ENCODE measurements around the gene TBC1D22A. TPM values are rescaled to one million over a fixed set of nuclear protein-coding genes. Genes with fewer than 3 reads are reported as not detected.

TBC1D22A gene
- total RNA-seq, 1 donor from 2014 or later, result 24.2 TPM

- Mint-ChIP-seq H3K4me1 (ENCODE audit: low read depth, unreplicated experiment) (peaks cover 5% of the 10 kb centered on the region), H3K9me3 (ENCODE audit: unreplicated experiment) (no peaks in the 10 kb centered on the region), H3K36me3 (ENCODE audit: low read depth, unreplicated experiment) (peaks cover 7% of the 10 kb centered on the region), H3K27me3 (ENCODE audit: low read depth, unreplicated experiment) (no peaks in the 10 kb centered on the region), H3K4me3 (ENCODE audit: unreplicated experiment) (no peak overlapping the region), H3K27ac (ENCODE audit: unreplicated experiment) (no peak overlapping the region)
- Histone ChIP-seq H4K20me1 (ENCODE audit: insufficient read depth, low read length) (peaks cover 67% of the 10 kb centered on the region), H2AFZ (ENCODE audit: low read depth, low read length) (no peak overlapping the region), H3K27ac (ENCODE audit: low read depth, low read length) (no peak overlapping the region), H3K9ac (ENCODE audit: low read length) (no peak overlapping the region), H3K27me3 (ENCODE audit: insufficient read depth, low read length) (no peaks in the 10 kb centered on the region), H3K4me1 (ENCODE audit: insufficient read depth, low read length) (peaks cover 6% of the 10 kb centered on the region), H3K9me3 (ENCODE audit: insufficient read depth, low read depth, low read length) (no peaks in the 10 kb centered on the region), H3K79me2 (ENCODE audit: insufficient read depth, low read length) (no peaks in the 10 kb centered on the region), H3K4me2 (ENCODE audit: low read length) (peak overlapping the region; percentile 23), H3K4me3 (ENCODE audit: insufficient read depth, low read depth, low read length) (no peak overlapping the region), H3K36me3 (ENCODE audit: insufficient read depth, low read length) (peaks cover 5% of the 10 kb centered on the region)
- TF ChIP-seq CTCF (IDR thresholded peaks at IDR 0.05; ENCODE audit: insufficient read depth, low read depth, low read length), result peak; percentile 21
- no peak for TF ChIP-seq EZH2 (IDR thresholded peaks at IDR 0.05; ENCODE audit: insufficient read depth, low read length)
- DNase-seq (ENCODE audit: low read depth) (peak; percentile 63), FAIRE-seq (no peak)
Observed at GRCh38 chr22:47012589-47013370, 250.3 kb downstream of the TBC1D22A start.

GRCh38 chr22:47013861-47014635 is 251.6 kb downstream of the TBC1D22A start:
- Histone ChIP-seq H3K9me3 (ENCODE audit: insufficient read depth, low read depth, low read length) (no peaks in the 10 kb centered on the region), H3K4me2 (ENCODE audit: low read length) (no peak overlapping the region), H3K36me3 (ENCODE audit: insufficient read depth, low read length) (peaks cover 5% of the 10 kb centered on the region), H3K4me3 (ENCODE audit: insufficient read depth, low read depth, low read length) (no peak overlapping the region), H4K20me1 (ENCODE audit: insufficient read depth, low read length) (peaks cover 65% of the 10 kb centered on the region), H2AFZ (ENCODE audit: low read depth, low read length) (no peak overlapping the region), H3K79me2 (ENCODE audit: insufficient read depth, low read length) (no peaks in the 10 kb centered on the region), H3K27me3 (ENCODE audit: insufficient read depth, low read length) (no peaks in the 10 kb centered on the region), H3K27ac (ENCODE audit: low read depth, low read length) (no peak overlapping the region), H3K9ac (ENCODE audit: low read length) (no peak overlapping the region), H3K4me1 (ENCODE audit: insufficient read depth, low read length) (peaks cover 6% of the 10 kb centered on the region)
- Mint-ChIP-seq H3K36me3 (ENCODE audit: low read depth, unreplicated experiment) (peaks cover 9% of the 10 kb centered on the region), H3K4me1 (ENCODE audit: low read depth, unreplicated experiment) (peaks cover 5% of the 10 kb centered on the region), H3K9me3 (ENCODE audit: unreplicated experiment) (peaks cover 4% of the 10 kb centered on the region), H3K4me3 (ENCODE audit: unreplicated experiment) (no peak overlapping the region), H3K27ac (ENCODE audit: unreplicated experiment) (no peak overlapping the region), H3K27me3 (ENCODE audit: low read depth, unreplicated experiment) (no peaks in the 10 kb centered on the region)
- DNase-seq (ENCODE audit: low read depth) (no peak), FAIRE-seq (no peak)
- TF ChIP-seq EZH2 (IDR thresholded peaks at IDR 0.05; ENCODE audit: insufficient read depth, low read length) (no peak), CTCF (IDR thresholded peaks at IDR 0.05; ENCODE audit: insufficient read depth, low read depth, low read length) (no peak)

All from astrocyte (in vitro differentiated cells and primary cell).